Uterus (tissue), 2 donors: ENCODE measurements around the gene THOC3.
"Not testable (repeated sequence)": the region's sequence is repeated elsewhere in the genome, so short reads cannot be mapped to it uniquely, and the experiment has no call there.

Source experiments
- CTCF ChIP-seq, 4 experiments: fragments of 200-600 bp in 2 of 4; fragments of 450-650 bp in 2 of 4; sonication (generic) in 2 of 4; IDR thresholded peaks; one replicate each; pipeline ENCODE4 v1.5.1; 2016 to 2019; ENCODE audit warnings: antibody characterized with exemption in 4 of 4, mild to moderate bottlenecking in 2 of 4, moderate library complexity in 1 of 4
- POLR2A ChIP-seq, 2 donors: fragments of 450-650 bp; IDR thresholded peaks; one replicate each; pipeline ENCODE4 v1.6.1; 2016; ENCODE audit warnings: antibody characterized with exemption in 2 of 2, mild to moderate bottlenecking in 1 of 2, moderate library complexity in 1 of 2

- not testable (repeated sequence) for TF ChIP-seq CTCF, POLR2A (IDR thresholded peaks at IDR 0.05)
Observed at GRCh38 chr5:175958515-175958914, 9.6 kb downstream of the THOC3 start.
